ENCODE measurements around the gene HCRTR1. TPM values are rescaled to one million over a fixed set of nuclear protein-coding genes. Genes with fewer than 3 reads are reported as not detected.

The HCRTR1 gene
- total and polyA plus RNA-seq, 5 donors from 2014 or later: not detected

GRCh38 chr1:31600641-31601040 lies 16.8 kb upstream of the HCRTR1 start:
- Histone ChIP-seq H3K4me3 (ENCODE audit: low read depth, low read length) (no peak overlapping the region), H3K9me3 (ENCODE audit: control insufficient read depth in 2 of 2, low read length in 2 of 2) (no peaks in the 10 kb centered on the region), H3K36me3 (ENCODE audit: control insufficient read depth, insufficient read depth, low read length) (no peaks in the 10 kb centered on the region), H3K27me3 (ENCODE audit: control insufficient read depth, insufficient read depth, low read length) (no peaks in the 10 kb centered on the region), H3K27ac (ENCODE audit: insufficient read depth, low read length, poor library complexity, severe bottlenecking) (no peak overlapping the region), H3K4me1 (ENCODE audit: control insufficient read depth, insufficient read depth, low read length, poor library complexity, severe bottlenecking) (no peaks in the 10 kb centered on the region)
- peaks cover 0 to 5% (median 1%) of the 10 kb centered on the region in 7 donors for H3K9me3 Mint-ChIP-seq
- ATAC-seq (ENCODE audit: low read depth in 2 of 2) (no peak), DNase-seq (no peak)
- H3K27ac Mint-ChIP-seq: no peak overlapping the region
- H3K36me3 Mint-ChIP-seq: no peaks in the 10 kb centered on the region
- H3K4me1 Mint-ChIP-seq: no peaks in the 10 kb centered on the region
- H3K4me3 Mint-ChIP-seq: no peak overlapping the region
- peaks cover 31% of the 10 kb centered on the region for H3K27me3 Mint-ChIP-seq

- Mint-ChIP-seq H3K27ac (no peak overlapping the region), H3K4me3 (no peak overlapping the region), H3K9me3 (peaks cover 0 to 5% (median 1%) of the 10 kb centered on the region in 7 donors), H3K27me3 (peaks cover 31% of the 10 kb centered on the region), H3K36me3 (no peaks in the 10 kb centered on the region), H3K4me1 (no peaks in the 10 kb centered on the region)
- no peaks in the 10 kb centered on the region for H3K9me3 ChIP-seq (ENCODE audit: control insufficient read depth in 2 of 2, low read length in 2 of 2)
- H3K27ac ChIP-seq (ENCODE audit: insufficient read depth, low read length, poor library complexity, severe bottlenecking): no peak overlapping the region
- no peaks in the 10 kb centered on the region for H3K36me3 ChIP-seq (ENCODE audit: control insufficient read depth, insufficient read depth, low read length)
- ATAC-seq (ENCODE audit: low read depth in 2 of 2): no peak
- no peak overlapping the region for H3K4me3 ChIP-seq (ENCODE audit: low read depth, low read length)
- no peaks in the 10 kb centered on the region for H3K27me3 ChIP-seq (ENCODE audit: control insufficient read depth, insufficient read depth, low read length)
- no peaks in the 10 kb centered on the region for H3K4me1 ChIP-seq (ENCODE audit: control insufficient read depth, insufficient read depth, low read length, poor library complexity, severe bottlenecking)
- no peak for DNase-seq
These were observed 15.4 kb upstream of the HCRTR1 start for GRCh38 chr1:31602081-31602480.

DNA sequence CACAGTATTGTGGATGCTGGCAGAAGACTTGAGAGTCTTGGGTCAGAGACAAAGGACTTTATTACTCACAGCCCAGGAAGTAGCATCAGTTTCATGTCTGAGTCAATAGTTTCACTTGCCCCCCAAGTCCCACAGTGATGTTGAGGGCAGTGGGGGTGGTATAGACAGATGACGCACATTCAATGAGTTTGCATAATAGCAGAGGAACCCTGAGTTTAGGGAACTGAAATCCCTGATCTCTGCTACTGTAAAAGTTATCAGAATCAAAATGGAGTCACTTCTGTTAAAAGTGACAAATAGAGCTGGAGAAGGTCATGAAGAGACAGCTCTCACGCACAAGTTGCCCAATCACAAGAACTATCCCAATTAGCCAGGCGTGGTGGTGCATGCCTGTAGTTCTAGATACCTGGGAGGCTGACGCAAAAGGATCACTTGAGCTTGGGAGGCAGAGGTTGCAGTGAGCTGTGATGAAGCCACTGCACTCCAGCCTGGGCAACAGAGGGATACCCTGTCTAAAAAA lies 11.5 kb upstream of the HCRTR1 start:
- Mint-ChIP-seq H3K9me3 (peaks cover 0 to 5% (median 1%) of the 10 kb centered on the region in 7 donors), H3K4me3 (no peak overlapping the region), H3K27me3 (peaks cover 16% of the 10 kb centered on the region), H3K27ac (no peak overlapping the region), H3K36me3 (no peaks in the 10 kb centered on the region), H3K4me1 (no peaks in the 10 kb centered on the region)
- peak; percentile 66 to 70 for ATAC-seq (ENCODE audit: low read depth in 2 of 2)
- DNase-seq: peak in 1 of 3 donors; percentile 50
- H3K27ac ChIP-seq (ENCODE audit: insufficient read depth, low read length, poor library complexity, severe bottlenecking): no peak overlapping the region
- H3K27me3 ChIP-seq (ENCODE audit: control insufficient read depth, insufficient read depth, low read length): no peaks in the 10 kb centered on the region
- no peaks in the 10 kb centered on the region for H3K4me1 ChIP-seq (ENCODE audit: control insufficient read depth, insufficient read depth, low read length, poor library complexity, severe bottlenecking)
- no peak overlapping the region for H3K4me3 ChIP-seq (ENCODE audit: low read depth, low read length)
- no peaks in the 10 kb centered on the region for H3K36me3 ChIP-seq (ENCODE audit: control insufficient read depth, insufficient read depth, low read length)
- H3K9me3 ChIP-seq (ENCODE audit: control insufficient read depth in 2 of 2, low read length in 2 of 2): no peaks in the 10 kb centered on the region

GRCh38 chr1:31607360-31607759 lies 10.1 kb upstream of the HCRTR1 start:
- no peak overlapping the region for H3K27ac ChIP-seq (ENCODE audit: insufficient read depth, low read length, poor library complexity, severe bottlenecking)
- H3K27ac Mint-ChIP-seq: no peak overlapping the region
- H3K27me3 ChIP-seq (ENCODE audit: control insufficient read depth, insufficient read depth, low read length): no peaks in the 10 kb centered on the region
- H3K36me3 ChIP-seq (ENCODE audit: control insufficient read depth, insufficient read depth, low read length): no peaks in the 10 kb centered on the region
- H3K4me3 Mint-ChIP-seq: no peak overlapping the region
- H3K27me3 Mint-ChIP-seq: peaks cover 9% of the 10 kb centered on the region
- no peaks in the 10 kb centered on the region for H3K4me1 Mint-ChIP-seq
- H3K9me3 Mint-ChIP-seq: peaks cover 0 to 5% (median 1%) of the 10 kb centered on the region in 7 donors
- H3K9me3 ChIP-seq (ENCODE audit: control insufficient read depth in 2 of 2, low read length in 2 of 2): no peaks in the 10 kb centered on the region
- no peaks in the 10 kb centered on the region for H3K36me3 Mint-ChIP-seq
- no peaks in the 10 kb centered on the region for H3K4me1 ChIP-seq (ENCODE audit: control insufficient read depth, insufficient read depth, low read length, poor library complexity, severe bottlenecking)
- no peak overlapping the region for H3K4me3 ChIP-seq (ENCODE audit: low read depth, low read length)
- DNase-seq (no peak), ATAC-seq (ENCODE audit: low read depth in 2 of 2) (no peak)

GRCh38 chr1:31609514-31610118 lies 7.9 kb upstream of the HCRTR1 start:
- H3K27ac ChIP-seq (ENCODE audit: insufficient read depth, low read length, poor library complexity, severe bottlenecking): no peak overlapping the region
- H3K4me1 Mint-ChIP-seq: no peaks in the 10 kb centered on the region

GRCh38 chr1:31614414-31615005 lies 3.0 kb upstream of the HCRTR1 start:
- H3K27me3 Mint-ChIP-seq: peaks cover 27% of the 10 kb centered on the region
- ATAC-seq (ENCODE audit: low read depth in 2 of 2): no peak
- H3K4me1 Mint-ChIP-seq: peaks cover 0 to 12% (median under 1%) of the 10 kb centered on the region in 4 donors
- no peak overlapping the region for H3K27ac ChIP-seq (ENCODE audit: insufficient read depth, low read length, poor library complexity, severe bottlenecking)
- H3K27me3 ChIP-seq (ENCODE audit: control insufficient read depth, insufficient read depth, low read length): peaks cover 11% of the 10 kb centered on the region
- no peak overlapping the region for H3K27ac Mint-ChIP-seq
- H3K9me3 ChIP-seq (ENCODE audit: control insufficient read depth in 2 of 2, low read length in 2 of 2): no peaks in the 10 kb centered on the region
- no peaks in the 10 kb centered on the region for H3K36me3 Mint-ChIP-seq
- H3K4me1 ChIP-seq (ENCODE audit: control insufficient read depth, insufficient read depth, low read length, poor library complexity, severe bottlenecking): peaks cover 9% of the 10 kb centered on the region
- H3K9me3 Mint-ChIP-seq: peaks cover 0 to 2% (median 0%) of the 10 kb centered on the region in 7 donors
- no peak overlapping the region for H3K4me3 ChIP-seq (ENCODE audit: low read depth, low read length)
- no peak for DNase-seq
- H3K4me3 Mint-ChIP-seq: no peak overlapping the region
- H3K36me3 ChIP-seq (ENCODE audit: control insufficient read depth, insufficient read depth, low read length): no peaks in the 10 kb centered on the region

More at GRCh38 chr1:31609514-31610118, 7.9 kb upstream of the HCRTR1 start:
- Histone ChIP-seq H3K36me3 (ENCODE audit: control insufficient read depth, insufficient read depth, low read length) (no peaks in the 10 kb centered on the region), H3K4me1 (ENCODE audit: control insufficient read depth, insufficient read depth, low read length, poor library complexity, severe bottlenecking) (no peaks in the 10 kb centered on the region), H3K4me3 (ENCODE audit: low read depth, low read length) (no peak overlapping the region), H3K9me3 (ENCODE audit: control insufficient read depth in 2 of 2, low read length in 2 of 2) (no peaks in the 10 kb centered on the region), H3K27me3 (ENCODE audit: control insufficient read depth, insufficient read depth, low read length) (no peaks in the 10 kb centered on the region)
- H3K9me3 Mint-ChIP-seq: peaks cover 0 to 3% (median 0%) of the 10 kb centered on the region in 7 donors
- H3K4me3 Mint-ChIP-seq: no peak overlapping the region
- no peak overlapping the region for H3K27ac Mint-ChIP-seq
- no peaks in the 10 kb centered on the region for H3K36me3 Mint-ChIP-seq
- H3K27me3 Mint-ChIP-seq: peaks cover 4% of the 10 kb centered on the region
- DNase-seq (no peak), ATAC-seq (ENCODE audit: low read depth in 2 of 2) (no peak)

DNA sequence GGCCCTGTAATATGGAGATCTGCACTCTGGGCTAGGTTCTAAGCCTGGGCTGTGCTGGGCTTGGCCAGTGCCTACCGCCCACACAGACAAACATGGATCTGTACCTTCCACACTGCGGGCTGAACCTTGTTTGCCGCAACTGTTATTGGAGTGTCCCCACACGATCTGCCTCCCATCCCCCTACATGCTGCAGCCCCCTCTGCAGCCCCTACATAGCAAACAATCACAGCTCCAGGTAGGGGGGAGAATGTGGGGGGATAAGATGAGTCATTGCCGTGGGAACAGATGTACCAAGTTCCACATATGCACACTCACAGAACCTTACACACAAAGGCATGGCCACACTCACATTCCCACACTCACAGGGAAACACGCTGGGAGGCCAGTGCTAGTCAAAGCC lies 2.1 kb upstream of the HCRTR1 start:
- DNase-seq (no peak), ATAC-seq (ENCODE audit: low read depth in 2 of 2) (no peak)
- peaks cover 27% of the 10 kb centered on the region for H3K27me3 Mint-ChIP-seq
- H3K36me3 Mint-ChIP-seq: no peaks in the 10 kb centered on the region
- H3K27ac Mint-ChIP-seq: peak overlapping the region in 1 of 3 donors; percentile 35
- peaks cover 14% of the 10 kb centered on the region for H3K27me3 ChIP-seq (ENCODE audit: control insufficient read depth, insufficient read depth, low read length)
- H3K9me3 Mint-ChIP-seq: no peaks in the 10 kb centered on the region
- no peak overlapping the region for H3K4me3 ChIP-seq (ENCODE audit: low read depth, low read length)
- H3K36me3 ChIP-seq (ENCODE audit: control insufficient read depth, insufficient read depth, low read length): no peaks in the 10 kb centered on the region
- H3K9me3 ChIP-seq (ENCODE audit: control insufficient read depth in 2 of 2, low read length in 2 of 2): no peaks in the 10 kb centered on the region
- no peak overlapping the region for H3K27ac ChIP-seq (ENCODE audit: insufficient read depth, low read length, poor library complexity, severe bottlenecking)
- H3K4me1 ChIP-seq (ENCODE audit: control insufficient read depth, insufficient read depth, low read length, poor library complexity, severe bottlenecking): peaks cover 9% of the 10 kb centered on the region
- peaks cover 0 to 12% (median under 1%) of the 10 kb centered on the region in 4 donors for H3K4me1 Mint-ChIP-seq
- H3K4me3 Mint-ChIP-seq: no peak overlapping the region

GRCh38 chr1:31615939-31616338 lies 1.6 kb upstream of the HCRTR1 start:
- ATAC-seq (ENCODE audit: low read depth in 2 of 2): no peak
- peaks cover 27% of the 10 kb centered on the region for H3K27me3 Mint-ChIP-seq
- no peak overlapping the region for H3K4me3 Mint-ChIP-seq
- peaks cover 9% of the 10 kb centered on the region for H3K4me1 ChIP-seq (ENCODE audit: control insufficient read depth, insufficient read depth, low read length, poor library complexity, severe bottlenecking)
- peak overlapping the region in 1 of 3 donors; percentile 1 for H3K27ac Mint-ChIP-seq
- no peak overlapping the region for H3K4me3 ChIP-seq (ENCODE audit: low read depth, low read length)
- peaks cover 14% of the 10 kb centered on the region for H3K27me3 ChIP-seq (ENCODE audit: control insufficient read depth, insufficient read depth, low read length)
- peaks cover 0 to 12% (median under 1%) of the 10 kb centered on the region in 4 donors for H3K4me1 Mint-ChIP-seq
- H3K9me3 Mint-ChIP-seq: no peaks in the 10 kb centered on the region
- H3K9me3 ChIP-seq (ENCODE audit: control insufficient read depth in 2 of 2, low read length in 2 of 2): no peaks in the 10 kb centered on the region
- H3K36me3 ChIP-seq (ENCODE audit: control insufficient read depth, insufficient read depth, low read length): no peaks in the 10 kb centered on the region
- no peaks in the 10 kb centered on the region for H3K36me3 Mint-ChIP-seq
- no peak for DNase-seq
- no peak overlapping the region for H3K27ac ChIP-seq (ENCODE audit: insufficient read depth, low read length, poor library complexity, severe bottlenecking)

Data from CD4-positive, CD25-positive, alpha-beta regulatory T cell (primary cell).